OCI-LY1 (cell line): ENCODE results near the gene UBQLNL.
A peak's percentile ranks its signal among the peaks of the same experiment; 100 is the strongest.

ENCODE experiments used
- EZH2 ChIP-seq: fragments of 200-600 bp; sonication (generic), shearing (Covaris generic); IDR thresholded peaks from 2 replicates; pipeline ENCODE4 v1.8.0; 2017; ENCODE audit warnings: borderline replicate concordance, mixed run types, mild to moderate bottlenecking, antibody characterized with exemption, low read length, moderate library complexity, mixed read lengths
- TF ChIP-seq, protein P1 (sequence below): fragments of 200-600 bp; sonication (generic), shearing (Covaris generic); IDR thresholded peaks from 2 replicates; pipeline ENCODE4 v1.5.1; 2017; ENCODE audit warnings: mild to moderate bottlenecking, antibody characterized with exemption, low read length, moderate library complexity, mixed read lengths

DNA sequence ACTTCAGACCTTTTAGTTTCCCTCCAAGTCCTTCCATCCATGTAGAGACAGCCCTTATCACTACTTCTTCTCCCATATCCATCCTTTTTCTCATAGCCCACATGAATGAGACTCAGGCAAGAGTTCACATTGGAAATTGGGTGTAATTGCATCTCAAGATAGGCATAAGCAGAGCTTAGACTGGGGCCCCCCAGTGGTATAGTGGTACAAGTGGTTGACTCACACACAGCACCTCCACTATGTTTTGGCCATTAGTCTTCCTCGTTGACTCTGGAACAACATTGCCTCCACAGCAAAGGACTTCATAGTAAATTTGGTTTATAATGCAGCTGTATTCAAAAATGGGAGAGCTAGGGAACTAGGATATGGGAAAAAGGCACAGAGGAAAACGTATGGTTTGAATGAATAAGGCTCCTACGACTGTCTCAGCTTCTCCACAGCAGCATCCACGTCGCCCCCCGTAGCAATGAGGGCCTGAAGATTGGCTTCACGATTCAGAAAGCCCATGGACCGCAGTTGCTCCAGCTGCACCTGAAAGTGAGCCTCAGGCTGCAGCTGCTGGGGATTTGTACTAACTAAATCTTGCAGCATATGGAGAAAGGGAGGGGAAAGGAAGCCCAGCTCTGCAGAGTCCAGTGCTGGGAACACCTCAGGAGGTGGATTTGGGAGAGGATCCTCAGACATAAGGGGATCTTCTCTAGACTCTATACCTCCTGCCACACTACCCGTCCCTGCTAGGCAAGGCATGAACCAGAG lies 9.1 kb downstream of the UBQLNL start:
- TF ChIP-seq, protein P1, sequence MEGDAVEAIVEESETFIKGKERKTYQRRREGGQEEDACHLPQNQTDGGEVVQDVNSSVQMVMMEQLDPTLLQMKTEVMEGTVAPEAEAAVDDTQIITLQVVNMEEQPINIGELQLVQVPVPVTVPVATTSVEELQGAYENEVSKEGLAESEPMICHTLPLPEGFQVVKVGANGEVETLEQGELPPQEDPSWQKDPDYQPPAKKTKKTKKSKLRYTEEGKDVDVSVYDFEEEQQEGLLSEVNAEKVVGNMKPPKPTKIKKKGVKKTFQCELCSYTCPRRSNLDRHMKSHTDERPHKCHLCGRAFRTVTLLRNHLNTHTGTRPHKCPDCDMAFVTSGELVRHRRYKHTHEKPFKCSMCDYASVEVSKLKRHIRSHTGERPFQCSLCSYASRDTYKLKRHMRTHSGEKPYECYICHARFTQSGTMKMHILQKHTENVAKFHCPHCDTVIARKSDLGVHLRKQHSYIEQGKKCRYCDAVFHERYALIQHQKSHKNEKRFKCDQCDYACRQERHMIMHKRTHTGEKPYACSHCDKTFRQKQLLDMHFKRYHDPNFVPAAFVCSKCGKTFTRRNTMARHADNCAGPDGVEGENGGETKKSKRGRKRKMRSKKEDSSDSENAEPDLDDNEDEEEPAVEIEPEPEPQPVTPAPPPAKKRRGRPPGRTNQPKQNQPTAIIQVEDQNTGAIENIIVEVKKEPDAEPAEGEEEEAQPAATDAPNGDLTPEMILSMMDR: peak; percentile 14; the same call in 1 of the 2 replicates
- no peak for TF ChIP-seq EZH2
